ENCODE data around the gene SRSF4. TPM values are rescaled to one million over a fixed set of nuclear protein-coding genes. Genes with fewer than 3 reads are reported as not detected.

Gene SRSF4
- total and polyA plus RNA-seq, 9 donors, result 55.2 to 135 (median 88.2) TPM

DNA sequence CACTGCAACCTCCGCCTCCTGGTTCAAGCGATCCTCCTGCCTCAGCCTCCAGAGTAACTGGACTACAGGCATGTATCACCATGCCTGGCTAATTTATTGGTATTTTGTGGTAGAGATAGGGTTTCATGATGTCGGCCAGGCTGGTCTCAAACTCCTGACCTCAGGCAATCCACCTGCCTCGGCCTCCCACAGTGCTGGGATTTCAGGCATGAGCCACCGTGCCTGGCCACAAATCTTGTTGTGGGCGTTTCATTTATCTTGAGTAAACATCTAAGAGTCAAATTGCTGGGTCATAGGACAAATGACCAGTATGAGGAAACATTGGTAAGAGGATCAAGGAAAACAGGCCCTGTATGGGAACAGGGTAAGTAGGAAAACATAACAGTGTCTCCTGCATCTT is 75.9 kb downstream of the SRSF4 start:
- no peaks in the 10 kb centered on the region for H3K27me3 ChIP-seq
- H3K4me3 ChIP-seq, result no peak overlapping the region
- no peaks in the 10 kb centered on the region for H3K36me3 ChIP-seq
- H3K4me1 ChIP-seq (ENCODE audit: insufficient read depth), result no peaks in the 10 kb centered on the region
- no peak for TF ChIP-seq POLR2A (IDR thresholded peaks at IDR 0.05)
- TF ChIP-seq, protein P1, sequence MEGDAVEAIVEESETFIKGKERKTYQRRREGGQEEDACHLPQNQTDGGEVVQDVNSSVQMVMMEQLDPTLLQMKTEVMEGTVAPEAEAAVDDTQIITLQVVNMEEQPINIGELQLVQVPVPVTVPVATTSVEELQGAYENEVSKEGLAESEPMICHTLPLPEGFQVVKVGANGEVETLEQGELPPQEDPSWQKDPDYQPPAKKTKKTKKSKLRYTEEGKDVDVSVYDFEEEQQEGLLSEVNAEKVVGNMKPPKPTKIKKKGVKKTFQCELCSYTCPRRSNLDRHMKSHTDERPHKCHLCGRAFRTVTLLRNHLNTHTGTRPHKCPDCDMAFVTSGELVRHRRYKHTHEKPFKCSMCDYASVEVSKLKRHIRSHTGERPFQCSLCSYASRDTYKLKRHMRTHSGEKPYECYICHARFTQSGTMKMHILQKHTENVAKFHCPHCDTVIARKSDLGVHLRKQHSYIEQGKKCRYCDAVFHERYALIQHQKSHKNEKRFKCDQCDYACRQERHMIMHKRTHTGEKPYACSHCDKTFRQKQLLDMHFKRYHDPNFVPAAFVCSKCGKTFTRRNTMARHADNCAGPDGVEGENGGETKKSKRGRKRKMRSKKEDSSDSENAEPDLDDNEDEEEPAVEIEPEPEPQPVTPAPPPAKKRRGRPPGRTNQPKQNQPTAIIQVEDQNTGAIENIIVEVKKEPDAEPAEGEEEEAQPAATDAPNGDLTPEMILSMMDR (IDR thresholded peaks at IDR 0.05), result no peak
- TF ChIP-seq EP300 (IDR thresholded peaks at IDR 0.05), result no peak
- no peak for DNase-seq
- intact Hi-C loops (cut with DNase I), result no loop called here
- 84 to 87% (median 84%) methylated on average over 6 of the region's 6 CpGs for WGBS, 3 donors
- H3K9me3 ChIP-seq, result no peaks in the 10 kb centered on the region
- H3K27ac ChIP-seq, result no peak overlapping the region

DNA sequence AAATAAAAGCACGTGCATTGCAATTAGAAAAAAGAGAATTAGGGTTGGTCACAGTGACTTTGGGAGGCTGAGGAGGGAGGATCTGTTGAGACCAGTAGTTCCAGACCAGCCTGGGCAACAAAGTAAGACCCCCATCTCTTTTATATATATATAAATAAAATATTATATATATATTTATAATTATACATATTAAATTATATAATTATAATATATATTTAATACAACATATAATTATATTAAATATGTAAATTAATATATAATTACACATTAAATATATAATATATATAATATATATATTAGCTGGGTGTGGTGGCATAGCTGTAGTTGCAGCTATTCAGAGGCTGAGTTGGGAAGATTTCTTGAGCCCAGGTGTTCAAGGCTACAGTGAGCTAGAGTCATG is 81.2 kb downstream of the SRSF4 start:
- intact Hi-C loops (cut with DNase I), result no loop called here
- Histone ChIP-seq H3K27me3 (no peaks in the 10 kb centered on the region), H3K27ac (no peak overlapping the region), H3K4me1 (ENCODE audit: insufficient read depth) (no peaks in the 10 kb centered on the region), H3K36me3 (no peaks in the 10 kb centered on the region), H3K4me3 (no peak overlapping the region), H3K9me3 (no peaks in the 10 kb centered on the region)
- TF ChIP-seq POLR2A (IDR thresholded peaks at IDR 0.05) (no peak), EP300 (IDR thresholded peaks at IDR 0.05) (no peak)
- TF ChIP-seq, protein P1 (IDR thresholded peaks at IDR 0.05), result no peak
- WGBS, 3 donors, result 89 to 92% (median 90%) methylated on average over 1 of the region's 1 CpG
- DNase-seq, result no peak

DNA sequence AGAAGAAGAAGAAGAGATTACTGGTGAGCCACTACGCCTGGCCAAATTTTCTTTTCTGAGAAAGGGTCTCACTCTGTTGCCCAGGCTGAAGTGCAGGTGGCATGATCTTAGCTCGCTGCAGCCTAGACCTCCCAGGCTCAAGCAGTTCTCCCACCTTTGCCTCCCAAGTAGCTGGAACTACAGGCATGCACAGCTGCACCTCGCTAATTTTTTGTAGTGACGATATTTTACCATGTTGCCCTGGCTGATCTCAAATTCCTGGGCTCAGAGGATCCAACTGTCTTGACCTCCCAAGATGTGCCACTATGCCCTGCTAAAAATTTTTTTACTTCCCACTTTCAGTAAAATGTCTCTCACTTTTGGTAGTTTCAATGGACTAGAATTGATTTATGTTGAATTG is 82.4 kb downstream of the SRSF4 start:
- DNase-seq, result no peak
- WGBS, 3 donors, result 45 to 63% (median 48%) methylated on average over 4 of the region's 4 CpGs
- Histone ChIP-seq H3K27ac (no peak overlapping the region), H3K4me3 (no peak overlapping the region), H3K36me3 (no peaks in the 10 kb centered on the region), H3K4me1 (ENCODE audit: insufficient read depth) (no peaks in the 10 kb centered on the region), H3K27me3 (no peaks in the 10 kb centered on the region), H3K9me3 (no peaks in the 10 kb centered on the region)
- TF ChIP-seq, protein P1 (IDR thresholded peaks at IDR 0.05), result no peak
- TF ChIP-seq POLR2A (IDR thresholded peaks at IDR 0.05) (no peak), EP300 (IDR thresholded peaks at IDR 0.05) (no peak)
- intact Hi-C loops (cut with DNase I), result no loop called here

Small RNA genes within 50 kb of the gene (small RNA-seq; reads per million reads assigned to genes)
- not detected for gene RF02271

Other genes with a start within 250 kb of the SRSF4 start
- 10 to 100 TPM; 16.2 to 65.9 (median 32.6) TPM for gene TMEM200B, start 58.0 kb downstream of the SRSF4 start, total RNA-seq
- 10 to 100 TPM; 22.6 to 26.3 TPM for gene TMEM200B, start 58.0 kb downstream of the SRSF4 start, polyA plus RNA-seq
- gene MECR, start 49.0 kb upstream of the SRSF4 start, total RNA-seq, result 10 to 100 TPM; 11.9 to 33.9 (median 21.6) TPM
- gene MECR, start 49.0 kb upstream of the SRSF4 start, polyA plus RNA-seq, result 10 to 100 TPM; 16.2 to 16.3 TPM
- 10 to 100 TPM; 19.5 to 45.2 (median 35.2) TPM for gene PTPRU, start 54.6 kb upstream of the SRSF4 start, total RNA-seq
- 10 to 100 TPM in 1 of 2 donors, 1 to 10 TPM in 1; 2.9 to 16.2 TPM for gene PTPRU, start 54.6 kb upstream of the SRSF4 start, polyA plus RNA-seq

Measured in ovary (tissue), 9 donors.